Camera-type eye (tissue), 1 donor: ENCODE results near the gene MPV17L. TPM values are rescaled to one million over a fixed set of nuclear protein-coding genes. Genes with fewer than 3 reads are reported as not detected.

ENCODE experiments used
- total RNA-seq: library from RNA; depleted of rRNA; stranded (reverse); fragments of >200 nt; gene quantifications from one replicate; pipeline ENCODE4 v1.2.3, GENCODE V29; 2014

Gene MPV17L
- total RNA-seq = 12.5 TPM

GRCh38 chr16:15395631-15396508 is at the start of gene MPV17L:
Gene MPV17L (plus strand): TSS chr16:15395754. CDS start chr16:15395898, 144 bp downstream.

GRCh38 chr16:15378194-15378593 is 17.4 kb upstream of the MPV17L start, which contains the start of gene NPIPA5:
Gene NPIPA5 (minus strand): TSS chr16:15378294. CDS start chr16:15378294, 0 bp downstream.

GRCh38 chr16:15434425-15435215 is 39.1 kb downstream of the MPV17L start, which contains the start of gene BMERB1:
Gene BMERB1 (plus strand): TSS chr16:15434588. CDS start chr16:15434654, 66 bp downstream.

Other genes with a start within 250 kb of the MPV17L start
- gene NPIPA5, start 17.5 kb upstream of the MPV17L start, total RNA-seq = not detected
- 73.6 TPM for gene BMERB1, start 38.8 kb downstream of the MPV17L start, total RNA-seq
- 47.2 TPM for gene MARF1, start 247.4 kb downstream of the MPV17L start, total RNA-seq